ENCODE results near the gene ANO8. TPM values are rescaled to one million over a fixed set of nuclear protein-coding genes. Genes with fewer than 3 reads are reported as not detected.

The ANO8 gene
- total and polyA plus RNA-seq, 8 donors, result 1.1 to 37.9 (median 9.8) TPM

DNA sequence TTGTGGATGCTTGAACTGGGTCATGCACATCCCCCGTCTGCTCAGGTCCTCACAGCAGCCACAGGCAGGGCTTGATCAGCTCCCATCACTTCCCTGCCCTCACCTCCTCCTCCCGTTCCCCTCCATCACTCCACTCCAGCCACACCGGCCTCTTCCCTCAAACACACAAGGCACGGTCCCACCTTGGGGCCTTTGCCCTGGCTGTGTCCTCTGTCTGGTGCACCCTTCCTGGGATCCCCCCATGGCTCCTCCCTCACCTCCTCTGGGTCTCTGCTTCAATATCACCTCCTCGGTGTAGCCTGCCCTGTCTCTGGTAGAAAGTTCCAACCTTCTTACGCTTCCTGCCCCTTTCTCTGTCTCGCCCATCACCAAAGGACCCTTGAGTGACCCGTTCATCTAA lies 18.7 kb upstream of the ANO8 start:
- DNase-seq, result no peak
- H3K9me3 ChIP-seq, result no peaks in the 10 kb centered on the region
- no peak overlapping the region for H3K27ac ChIP-seq
- intact Hi-C loops (cut with DNase I; ENCODE audit: low total_unique reads), result no loop called here
- peaks cover 0 to 46% (median 0%) of the 10 kb centered on the region in 3 donors for H3K27me3 ChIP-seq
- no peaks in the 10 kb centered on the region for H3K36me3 ChIP-seq
- no peak overlapping the region for H3K4me3 ChIP-seq
- TF ChIP-seq POLR2A (IDR thresholded peaks at IDR 0.05) (no peak), CTCF (IDR thresholded peaks at IDR 0.05) (no peak), EP300 (IDR thresholded peaks at IDR 0.05) (no peak), POLR2AphosphoS5 (IDR thresholded peaks at IDR 0.05) (no peak)
- peaks cover 0 to 11% (median 3%) of the 10 kb centered on the region in 4 donors for H3K4me1 ChIP-seq
- 72 to 81% (median 78%) methylated on average over 8 of the region's 8 CpGs for WGBS, 5 donors

DNA sequence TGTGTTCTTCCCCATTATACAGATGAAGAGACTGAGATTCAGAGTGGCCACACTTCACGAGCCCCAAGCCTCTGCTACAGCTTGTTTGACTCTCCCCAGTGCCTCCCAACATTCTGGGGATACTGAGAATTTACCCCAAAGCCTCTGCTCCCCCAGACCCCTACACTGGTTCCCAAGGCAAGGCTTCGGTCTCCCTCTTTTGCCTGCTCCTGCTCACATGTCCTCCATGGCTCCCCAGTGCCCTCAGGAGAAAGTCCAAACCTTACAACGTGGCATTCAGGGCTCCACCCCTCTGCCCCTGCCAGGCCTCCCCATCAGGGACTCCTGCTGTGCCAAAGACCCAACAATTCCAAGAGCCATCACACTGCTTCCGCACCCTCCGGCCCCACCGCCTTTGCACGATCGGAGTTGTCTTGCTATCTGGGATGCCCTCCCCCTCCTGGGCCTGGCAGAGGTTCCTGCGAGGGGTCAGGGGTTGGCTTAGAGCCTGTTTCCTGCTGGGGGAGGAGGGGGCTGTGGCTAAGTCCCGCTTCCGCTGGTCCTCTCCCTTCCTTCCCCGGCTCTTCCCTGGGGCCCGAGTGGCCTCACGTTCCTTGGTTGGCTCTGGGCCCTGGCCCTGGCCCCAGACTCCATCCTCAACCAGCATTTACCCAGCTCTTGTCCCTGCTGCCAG lies 18.1 kb upstream of the ANO8 start:
- H3K27ac ChIP-seq, result peak overlapping the region in 1 of 5 donors; percentile 14
- no peaks in the 10 kb centered on the region for H3K9me3 ChIP-seq
- no peaks in the 10 kb centered on the region for H3K36me3 ChIP-seq
- H3K27me3 ChIP-seq, result peaks cover 0 to 53% (median 0%) of the 10 kb centered on the region in 3 donors
- DNase-seq, result peak in 1 of 2 donors; percentile 49
- 41 to 47% (median 43%) methylated on average over 14 of the region's 14 CpGs for WGBS, 5 donors
- TF ChIP-seq EP300 (IDR thresholded peaks at IDR 0.05), result no peak
- TF ChIP-seq POLR2AphosphoS5 (IDR thresholded peaks at IDR 0.05), result no peak
- no peak for TF ChIP-seq CTCF (IDR thresholded peaks at IDR 0.05)
- TF ChIP-seq POLR2A (IDR thresholded peaks at IDR 0.05), result no peak
- no peak overlapping the region for H3K4me3 ChIP-seq
- H3K4me1 ChIP-seq, result peaks cover 0 to 13% (median 8%) of the 10 kb centered on the region in 4 donors
- intact Hi-C loops (cut with DNase I; ENCODE audit: low total_unique reads), result no loop called here

DNA sequence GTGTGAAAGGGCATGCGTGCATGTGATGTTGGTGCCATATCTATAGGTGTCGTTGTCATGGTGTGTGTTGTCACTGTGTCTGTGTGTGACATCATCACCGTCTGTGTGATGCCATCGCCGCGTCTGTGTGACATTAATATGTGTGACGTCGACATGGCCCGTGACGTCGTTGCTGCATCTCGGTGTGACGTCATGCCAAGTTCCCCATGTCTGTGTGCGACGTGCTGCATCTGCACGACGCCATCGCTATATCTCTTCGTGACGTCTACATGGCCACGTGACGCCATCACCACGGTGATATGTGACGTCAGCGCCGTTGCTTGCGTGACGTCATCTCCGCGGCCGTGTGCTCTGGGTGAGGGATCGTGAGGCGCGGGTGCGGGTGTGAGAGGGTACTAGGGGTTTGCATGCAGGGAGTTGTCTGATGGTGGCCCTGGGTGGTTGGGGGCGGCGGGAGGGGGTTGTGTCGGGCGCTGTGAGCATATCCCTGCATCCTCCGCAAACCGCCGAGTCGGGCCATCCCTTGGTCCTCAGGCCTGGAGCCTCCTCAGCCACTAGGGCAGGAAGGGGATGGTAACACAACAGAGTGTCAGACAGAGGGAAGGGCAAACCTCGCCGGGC lies 17.3 kb upstream of the ANO8 start:
- Histone ChIP-seq H3K9me3 (no peaks in the 10 kb centered on the region), H3K27ac (peak overlapping the region in 1 of 5 donors; percentile 14), H3K4me1 (peaks cover 0 to 19% (median 9%) of the 10 kb centered on the region in 4 donors), H3K27me3 (peaks cover 0 to 56% (median 0%) of the 10 kb centered on the region in 3 donors), H3K4me3 (no peak overlapping the region), H3K36me3 (no peaks in the 10 kb centered on the region)
- no peak for TF ChIP-seq CTCF (IDR thresholded peaks at IDR 0.05)
- TF ChIP-seq EP300 (IDR thresholded peaks at IDR 0.05), result no peak
- TF ChIP-seq POLR2AphosphoS5 (IDR thresholded peaks at IDR 0.05), result no peak
- no peak for TF ChIP-seq POLR2A (IDR thresholded peaks at IDR 0.05)
- intact Hi-C loops (cut with DNase I; ENCODE audit: low total_unique reads), result no loop called here
- WGBS, 5 donors, result 88 to 91% (median 89%) methylated on average over 45 of the region's 45 CpGs
- DNase-seq, result no peak

DNA sequence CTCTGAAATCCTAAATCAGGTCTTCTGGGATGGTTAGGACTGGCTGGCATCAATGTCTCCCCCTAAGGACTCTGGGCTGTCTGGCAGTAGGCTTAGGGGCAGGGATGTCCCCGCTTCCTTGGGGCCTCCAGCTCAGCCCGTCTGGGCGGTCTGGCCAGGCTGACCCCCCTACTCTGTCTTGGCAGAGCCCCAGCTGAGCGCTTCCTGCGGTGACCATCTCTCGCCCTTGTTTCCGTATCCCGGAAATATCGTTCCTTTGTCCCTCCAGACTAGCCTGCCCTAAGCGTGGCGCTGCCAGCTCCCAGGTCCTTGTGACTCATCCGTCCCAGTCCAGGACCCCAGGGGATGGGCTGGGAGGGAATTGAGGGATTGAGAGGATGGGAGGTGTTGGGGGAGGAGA lies 14.0 kb upstream of the ANO8 start:
- Histone ChIP-seq H3K9me3 (no peaks in the 10 kb centered on the region), H3K4me3 (no peak overlapping the region), H3K27me3 (peaks cover 0 to 56% (median 0%) of the 10 kb centered on the region in 3 donors), H3K27ac (peak overlapping the region in 4 of 5 donors; percentile 52 to 77 (median 62)), H3K4me1 (peaks cover 0 to 29% (median 18%) of the 10 kb centered on the region in 4 donors), H3K36me3 (no peaks in the 10 kb centered on the region)
- TF ChIP-seq POLR2AphosphoS5 (IDR thresholded peaks at IDR 0.05), result peak in 2 of 3 donors; percentile 30 to 59
- TF ChIP-seq POLR2A (IDR thresholded peaks at IDR 0.05), result no peak
- TF ChIP-seq CTCF (IDR thresholded peaks at IDR 0.05), result no peak
- no peak for TF ChIP-seq EP300 (IDR thresholded peaks at IDR 0.05)
- DNase-seq, result peak in 1 of 2 donors; percentile 82
- intact Hi-C loops (cut with DNase I; ENCODE audit: low total_unique reads), result loop anchor here (5.0 kb wide), 1 partner anchor 39 kb away; no protein-coding TSS in a partner anchor
- 4 to 12% (median 9%) methylated on average over 9 to 12 of the region's 12 CpGs for WGBS, 5 donors

Data from stomach (tissue), 9 donors.